Measurements from ENCODE around the gene OSTF1.

DNA sequence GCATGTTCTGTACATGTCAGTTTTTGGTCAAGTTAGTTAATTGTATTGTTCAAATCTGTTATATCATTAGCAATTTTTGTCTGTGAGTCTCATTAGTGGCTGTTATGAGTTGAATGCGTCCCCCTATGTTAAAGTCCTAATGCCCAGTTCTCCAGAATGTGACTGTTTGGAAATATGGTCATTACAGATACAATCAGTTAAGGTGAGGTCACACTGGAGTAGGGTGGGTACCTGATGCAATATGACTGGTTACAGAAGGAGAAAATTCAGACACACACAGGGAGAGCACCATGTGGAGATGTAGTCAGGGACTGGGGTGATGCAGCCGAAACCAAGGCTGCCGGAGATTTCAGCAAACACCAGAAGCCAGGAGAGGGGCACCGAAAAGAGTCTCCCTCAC is 15.4 kb upstream of the OSTF1 start:
- TF ChIP-seq CTCF (conservative IDR thresholded peaks at IDR 0.05; ENCODE audit: low read depth in 2 of 2), result no peak
- no peak for TF ChIP-seq REST (IDR thresholded peaks at IDR 0.05; ENCODE audit: unreplicated experiment)
- TF ChIP-seq CREB1 (CRISPR knock-in tag; IDR thresholded peaks at IDR 0.05; ENCODE audit: low read depth), result no peak
